RWPE2 (cell line): ENCODE data around the gene COTL1.
"Not testable (repeated sequence)": the region's sequence is repeated elsewhere in the genome, so short reads cannot be mapped to it uniquely, and the experiment has no call there.

Source experiments
- ATAC-seq: fragments of 200-7000 bp; cut with Tn5 transposase; 3 replicates; pipeline ENCODE4 v1.9.1; 2021; ENCODE audit warnings: low read depth
- DNase-seq: peaks from one replicate; pipeline ENCODE4 v3.0.0-alpha.2; 2020; ENCODE audit warnings: low spot score
- H3K27ac ChIP-seq: fragments of 450-650 bp; 2 replicates; pipeline ENCODE4 v1.5.1; 2017; ENCODE audit warnings: mild to moderate bottlenecking; ENCODE audit not compliant: poor library complexity, severe bottlenecking
- H3K27me3 ChIP-seq: fragments of 250-450 bp; sonication (Bioruptor Pico); 2 replicates; pipeline ENCODE4 v1.5.1; 2021; ENCODE audit warnings: mild to moderate bottlenecking, moderate library complexity; ENCODE audit not compliant: insufficient read depth, poor library complexity, severe bottlenecking
- H3K36me3 ChIP-seq: fragments of 250-450 bp; sonication (Bioruptor Pico); 2 replicates; pipeline ENCODE4 v1.5.1; 2020; ENCODE audit warnings: low read depth, mild to moderate bottlenecking, moderate library complexity
- H3K4me1 ChIP-seq: fragments of 250-450 bp; sonication (Bioruptor Pico); 2 replicates; pipeline ENCODE4 v1.5.1; 2021; ENCODE audit warnings: mild to moderate bottlenecking, moderate library complexity; ENCODE audit not compliant: insufficient read depth, poor library complexity, severe bottlenecking
- H3K4me3 ChIP-seq: fragments of 250-450 bp; sonication (Bioruptor Pico); 2 replicates; pipeline ENCODE4 v1.5.1; 2021; ENCODE audit warnings: mild to moderate bottlenecking, moderate library complexity; ENCODE audit not compliant: severe bottlenecking
- H3K9me3 ChIP-seq: fragments of 250-450 bp; sonication (Bioruptor Pico); 2 replicates; pipeline ENCODE4 v1.5.1; 2021; ENCODE audit warnings: mild to moderate bottlenecking, moderate library complexity; ENCODE audit not compliant: severe bottlenecking
- TF ChIP-seq, protein P1 (sequence below): fragments of 450-650 bp; IDR thresholded peaks from one replicate; pipeline ENCODE4 v1.5.1; 2017; ENCODE audit warnings: mild to moderate bottlenecking, moderate library complexity; ENCODE audit not compliant: poor library complexity, severe bottlenecking

The COTL1 gene

DNA sequence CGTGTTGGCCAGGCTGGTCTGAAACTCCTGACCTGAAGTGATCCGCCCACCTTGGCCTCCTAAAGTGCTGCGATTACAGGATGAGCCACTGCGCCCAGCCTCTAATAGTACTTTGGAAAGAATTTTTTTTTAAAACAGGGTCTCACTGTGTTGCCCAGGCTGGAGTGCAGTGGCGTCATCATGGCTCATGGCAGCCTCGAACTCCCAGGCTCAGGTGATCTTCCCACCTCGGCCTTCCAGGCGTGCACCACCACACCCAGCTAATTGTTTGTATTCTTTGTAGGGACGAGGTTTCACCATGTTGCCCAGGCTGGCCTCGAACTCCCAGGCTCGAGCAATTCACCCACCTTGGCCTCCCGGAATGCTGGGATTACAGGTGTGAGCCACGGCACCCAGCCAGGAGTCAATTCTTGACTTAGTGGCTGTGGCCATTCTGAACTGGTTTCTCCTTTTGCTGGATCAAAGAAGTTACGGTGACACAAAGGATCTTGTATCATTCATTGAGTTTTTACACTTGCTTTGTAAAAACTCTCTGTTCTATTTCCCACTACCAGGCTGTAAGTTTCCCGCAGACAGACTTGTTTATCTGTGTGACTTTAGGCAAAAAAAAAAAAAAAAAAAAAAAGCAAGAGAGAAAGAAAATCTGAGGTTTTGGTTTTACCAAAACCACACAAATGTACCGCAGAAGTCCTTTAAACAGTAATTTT, 12.7 kb upstream of the COTL1 start:
- Histone ChIP-seq H3K27ac (no peak overlapping the region), H3K4me1 (peaks cover 2% of the 10 kb centered on the region), H3K36me3 (no peaks in the 10 kb centered on the region), H3K4me3 (no peak overlapping the region), H3K27me3 (no peaks in the 10 kb centered on the region), H3K9me3 (no peaks in the 10 kb centered on the region)
- ATAC-seq (no peak), DNase-seq (no peak)
- TF ChIP-seq, protein P1, sequence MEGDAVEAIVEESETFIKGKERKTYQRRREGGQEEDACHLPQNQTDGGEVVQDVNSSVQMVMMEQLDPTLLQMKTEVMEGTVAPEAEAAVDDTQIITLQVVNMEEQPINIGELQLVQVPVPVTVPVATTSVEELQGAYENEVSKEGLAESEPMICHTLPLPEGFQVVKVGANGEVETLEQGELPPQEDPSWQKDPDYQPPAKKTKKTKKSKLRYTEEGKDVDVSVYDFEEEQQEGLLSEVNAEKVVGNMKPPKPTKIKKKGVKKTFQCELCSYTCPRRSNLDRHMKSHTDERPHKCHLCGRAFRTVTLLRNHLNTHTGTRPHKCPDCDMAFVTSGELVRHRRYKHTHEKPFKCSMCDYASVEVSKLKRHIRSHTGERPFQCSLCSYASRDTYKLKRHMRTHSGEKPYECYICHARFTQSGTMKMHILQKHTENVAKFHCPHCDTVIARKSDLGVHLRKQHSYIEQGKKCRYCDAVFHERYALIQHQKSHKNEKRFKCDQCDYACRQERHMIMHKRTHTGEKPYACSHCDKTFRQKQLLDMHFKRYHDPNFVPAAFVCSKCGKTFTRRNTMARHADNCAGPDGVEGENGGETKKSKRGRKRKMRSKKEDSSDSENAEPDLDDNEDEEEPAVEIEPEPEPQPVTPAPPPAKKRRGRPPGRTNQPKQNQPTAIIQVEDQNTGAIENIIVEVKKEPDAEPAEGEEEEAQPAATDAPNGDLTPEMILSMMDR: no peak

DNA sequence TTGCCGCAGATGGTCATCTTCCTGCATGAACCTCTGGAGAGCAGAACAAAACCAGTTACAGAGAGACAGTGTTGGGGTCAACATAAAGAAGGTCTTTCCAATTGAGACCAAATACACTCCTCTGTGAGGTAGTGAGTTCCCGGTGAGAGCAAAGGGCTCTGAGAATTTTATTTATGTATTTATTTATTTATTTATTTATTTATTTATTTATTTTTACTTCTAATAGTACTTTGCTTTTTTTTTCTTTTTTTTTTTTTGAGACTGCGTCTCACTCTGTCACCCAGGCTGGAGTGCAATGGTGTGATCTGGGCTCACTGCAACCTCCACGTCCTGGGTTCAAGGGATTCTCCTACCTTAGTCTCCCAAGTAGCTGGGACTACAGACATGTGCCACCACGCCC, 12.1 kb upstream of the COTL1 start:
- Histone ChIP-seq H3K4me1 (peaks cover 5% of the 10 kb centered on the region), H3K27ac (no peak overlapping the region), H3K27me3 (no peaks in the 10 kb centered on the region), H3K9me3 (no peaks in the 10 kb centered on the region), H3K36me3 (no peaks in the 10 kb centered on the region), H3K4me3 (no peak overlapping the region)
- DNase-seq (no peak), ATAC-seq (no peak)
- TF ChIP-seq, protein P1: no peak

DNA sequence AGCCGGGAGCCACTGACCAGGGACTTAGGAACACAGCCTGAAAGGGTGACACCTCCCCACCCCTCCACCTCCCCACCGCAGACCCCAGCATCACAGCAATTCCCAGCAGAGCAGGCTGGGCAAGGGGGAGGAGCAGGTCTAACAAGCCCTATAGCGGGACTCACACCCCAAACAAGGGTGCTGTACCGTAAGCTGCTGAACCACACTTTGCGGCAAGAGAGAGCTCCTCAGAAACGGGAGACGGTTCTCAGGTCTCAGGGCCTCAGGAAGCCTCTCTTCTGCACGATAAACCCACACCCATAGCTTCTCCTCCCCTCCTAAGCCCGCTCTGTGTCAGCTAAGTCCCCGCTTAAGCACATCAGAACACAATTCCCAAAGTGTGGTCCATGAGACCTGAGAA, 11.7 kb upstream of the COTL1 start:
- Histone ChIP-seq H3K4me3 (no peak overlapping the region), H3K36me3 (no peaks in the 10 kb centered on the region), H3K27ac (no peak overlapping the region), H3K9me3 (no peaks in the 10 kb centered on the region), H3K4me1 (peaks cover 5% of the 10 kb centered on the region), H3K27me3 (no peaks in the 10 kb centered on the region)
- no peak for ATAC-seq
- TF ChIP-seq, protein P1: no peak
- DNase-seq: no peak

DNA sequence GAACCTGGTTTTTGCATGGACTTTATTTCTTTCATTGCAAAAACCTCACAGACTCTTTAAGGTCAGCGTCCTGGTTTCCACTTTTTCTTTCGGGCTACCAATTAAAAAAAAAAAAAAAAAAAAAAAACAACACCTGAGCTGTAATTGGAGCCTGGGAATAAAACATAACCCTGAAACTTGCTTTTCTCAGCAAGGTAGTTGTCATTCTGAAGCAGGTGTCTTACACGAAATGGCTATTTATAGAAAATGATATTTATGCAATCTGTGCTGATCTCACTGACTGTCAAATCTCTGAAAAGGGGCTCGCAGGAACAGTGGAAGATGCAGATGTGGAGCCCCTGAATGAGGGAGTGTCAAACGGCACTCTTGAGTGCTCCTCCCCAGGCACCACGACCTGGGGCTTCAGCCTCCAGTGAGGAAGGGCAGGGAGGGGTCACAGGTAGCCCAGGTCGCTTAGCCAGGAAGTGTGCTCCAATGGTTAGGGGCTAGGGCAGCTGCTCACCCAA, 10.4 kb upstream of the COTL1 start:
- DNase-seq: no peak
- Histone ChIP-seq H3K4me1 (peaks cover 5% of the 10 kb centered on the region), H3K27me3 (no peaks in the 10 kb centered on the region), H3K27ac (no peak overlapping the region), H3K9me3 (no peaks in the 10 kb centered on the region), H3K4me3 (no peak overlapping the region), H3K36me3 (no peaks in the 10 kb centered on the region)
- TF ChIP-seq, protein P1: no peak
- ATAC-seq: no peak

DNA sequence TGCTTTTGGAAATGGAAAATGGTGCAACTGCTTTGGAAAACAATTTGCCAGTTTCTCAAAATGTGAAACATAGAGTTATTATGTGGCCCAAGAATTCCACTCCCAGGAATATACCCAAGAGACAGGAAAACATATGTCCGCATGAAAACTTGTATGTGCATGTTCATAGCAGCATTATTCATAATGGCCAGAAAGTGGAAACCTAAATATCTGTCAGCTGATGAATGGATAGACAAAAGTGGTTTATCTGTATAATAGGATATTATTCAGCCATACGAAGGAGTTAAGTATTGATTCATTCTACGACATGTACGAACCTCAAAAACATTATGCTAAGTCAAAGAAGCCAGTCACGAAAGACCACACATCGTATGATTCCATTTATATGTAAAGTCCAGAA, 7.7 kb upstream of the COTL1 start:
- Histone ChIP-seq H3K4me1 (peaks cover 12% of the 10 kb centered on the region), H3K4me3 (no peak overlapping the region), H3K9me3 (no peaks in the 10 kb centered on the region), H3K36me3 (no peaks in the 10 kb centered on the region), H3K27ac (no peak overlapping the region), H3K27me3 (no peaks in the 10 kb centered on the region)
- ATAC-seq (no peak), DNase-seq (no peak)
- TF ChIP-seq, protein P1: no peak

DNA sequence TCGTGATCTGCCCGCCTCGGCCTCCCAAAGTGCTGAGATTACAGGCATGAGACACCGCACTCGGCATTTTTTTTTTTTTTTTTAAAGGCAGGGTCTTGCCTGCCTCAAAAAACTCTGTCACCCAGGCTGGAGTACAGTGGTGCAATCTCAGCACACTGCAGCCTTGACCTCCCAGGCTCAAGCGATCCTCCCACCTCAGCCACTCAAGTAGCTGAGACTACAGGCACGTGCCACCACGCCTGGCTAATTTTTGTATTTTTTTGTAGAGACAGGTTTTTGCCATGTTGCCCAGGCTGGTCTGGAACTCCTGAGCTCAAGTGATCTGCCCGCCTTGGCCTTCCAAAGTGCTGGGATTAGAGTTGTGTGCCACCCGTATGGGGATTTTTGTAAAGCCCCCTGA, 3.0 kb upstream of the COTL1 start:
- not testable (repeated sequence) for H3K27me3 ChIP-seq, H3K4me3 ChIP-seq, DNase-seq, ATAC-seq, H3K9me3 ChIP-seq, H3K27ac ChIP-seq
- Histone ChIP-seq H3K4me1 (peaks cover 32% of the 10 kb centered on the region), H3K36me3 (peaks cover 10% of the 10 kb centered on the region)
